HepG2 (cell line): ENCODE measurements around the gene SRP68. TPM values are rescaled to one million over a fixed set of nuclear protein-coding genes. Genes with fewer than 3 reads are reported as not detected.

Source experiments
- BATF2 ChIP-seq: sonication (generic); formaldehyde crosslinking; IDR thresholded peaks from 2 replicates; pipeline ENCODE4 v1.8.0; 2022; ENCODE audit warnings: mild to moderate bottlenecking, missing genetic modification reagents, moderate library complexity
- CREB1 ChIP-seq, 2 experiments: fragments of 450-650 bp in 1 of 2; IDR thresholded peaks; 2 replicates each; pipeline ENCODE4 v1.6.1; 2016 to 2017; ENCODE audit warnings: control low read depth in 1 of 2, mild to moderate bottlenecking in 1 of 2, missing compliant biosample characterization in 1 of 2, missing genetic modification characterization in 1 of 2
- DRAP1 ChIP-seq: IDR thresholded peaks from 2 replicates; pipeline ENCODE4 v1.6.1; 2016; ENCODE audit warnings: missing genetic modification reagents, missing compliant biosample characterization
- E2F2 ChIP-seq: sonication (generic); formaldehyde crosslinking; IDR thresholded peaks from 2 replicates; pipeline ENCODE4 v1.4.0; 2020; ENCODE audit warnings: missing genetic modification reagents, borderline replicate concordance
- EP300 ChIP-seq, 3 experiments: sonication (generic) in 1 of 3; formaldehyde crosslinking in 1 of 3; IDR thresholded peaks; 2 replicates each; pipeline versions ENCODE4 v1.5.1 to v1.6.1; 2011 to 2020; ENCODE audit warnings: low read depth in 2 of 3, low read length in 2 of 3, borderline replicate concordance in 1 of 3, improper control_type of control experiment in 1 of 3, mild to moderate bottlenecking in 1 of 3, missing genetic modification reagents in 1 of 3, moderate library complexity in 1 of 3
- FOXK2 ChIP-seq: fragments of 450-650 bp; IDR thresholded peaks from 2 replicates; pipeline ENCODE4 v1.6.1; 2016
- GATA4 ChIP-seq: sonication (generic); IDR thresholded peaks from 2 replicates; pipeline ENCODE4 v1.6.1; 2016; ENCODE audit warnings: antibody characterized with exemption, low read depth, borderline replicate concordance
- GATAD2A ChIP-seq: IDR thresholded peaks from 2 replicates; pipeline ENCODE4 v1.6.1; 2016
- HES4 ChIP-seq: sonication (generic); formaldehyde crosslinking; IDR thresholded peaks from 2 replicates; pipeline ENCODE4 v1.9.0; 2021; ENCODE audit warnings: mild to moderate bottlenecking, missing genetic modification reagents, borderline replicate concordance
- HINFP ChIP-seq: sonication (generic); formaldehyde crosslinking; IDR thresholded peaks from 2 replicates; pipeline ENCODE4 v1.4.0; 2020; ENCODE audit warnings: low read depth, mild to moderate bottlenecking, missing genetic modification reagents
- NCOA2 ChIP-seq: sonication (generic); formaldehyde crosslinking; IDR thresholded peaks from 2 replicates; pipeline ENCODE4 v1.8.0; 2022; ENCODE audit warnings: inconsistent platforms
- NFRKB ChIP-seq: fragments of 450-650 bp; IDR thresholded peaks from 2 replicates; pipeline ENCODE4 v1.6.1; 2017
- PCBP2 ChIP-seq: fragments of 200-400 bp; formaldehyde crosslinking; optimal IDR thresholded peaks from 2 replicates; pipeline ENCODE3; 2018; ENCODE audit warnings: low read length, low read depth; ENCODE audit not compliant: poor library complexity, severe bottlenecking
- SALL2 ChIP-seq: sonication (generic); formaldehyde crosslinking; IDR thresholded peaks from 2 replicates; pipeline ENCODE4 v1.8.1; 2023; ENCODE audit warnings: mild to moderate bottlenecking, missing genetic modification reagents, inconsistent platforms
- SETDB1 ChIP-seq: sonication (generic); formaldehyde crosslinking; IDR thresholded peaks from 2 replicates; pipeline ENCODE4 v1.5.1; 2020; ENCODE audit warnings: missing genetic modification reagents, mild to moderate bottlenecking, borderline replicate concordance
- SMAD9 ChIP-seq: sonication (generic); formaldehyde crosslinking; IDR thresholded peaks from 2 replicates; pipeline ENCODE4 v1.5.1; 2020; ENCODE audit warnings: mild to moderate bottlenecking, missing genetic modification reagents
- SOX13 ChIP-seq, 3 experiments: fragments of 450-650 bp in 1 of 3; sonication (generic) in 1 of 3; formaldehyde crosslinking in 1 of 3; IDR thresholded peaks in 2 of 3; conservative IDR thresholded peaks in 1 of 3; 2 replicates each; pipeline versions ENCODE4 v1.5.0 to v1.6.1; 2016 to 2020; ENCODE audit warnings: antibody characterized with exemption in 1 of 3, mild to moderate bottlenecking in 1 of 3, missing compliant biosample characterization in 1 of 3, missing genetic modification reagents in 1 of 3, moderate library complexity in 1 of 3
- TEF ChIP-seq: sonication (generic); formaldehyde crosslinking; IDR thresholded peaks from 2 replicates; pipeline ENCODE4 v1.5.0; 2020; ENCODE audit warnings: missing genetic modification reagents
- TOE1 ChIP-seq: sonication (generic); formaldehyde crosslinking; IDR thresholded peaks from 2 replicates; pipeline ENCODE4 v1.4.0; 2020; ENCODE audit warnings: mild to moderate bottlenecking, missing genetic modification reagents
- ZFP62 ChIP-seq: sonication (generic); formaldehyde crosslinking; IDR thresholded peaks from 2 replicates; pipeline ENCODE4 v1.4.0; 2020; ENCODE audit warnings: missing genetic modification reagents
- ZNF30 ChIP-seq: sonication (generic); formaldehyde crosslinking; IDR thresholded peaks from 2 replicates; pipeline ENCODE4 v1.5.0; 2020; ENCODE audit warnings: mild to moderate bottlenecking, missing genetic modification reagents
- ZNF563 ChIP-seq: sonication (generic); formaldehyde crosslinking; IDR thresholded peaks from 2 replicates; pipeline ENCODE4 v1.8.0; 2022; ENCODE audit warnings: mild to moderate bottlenecking, moderate library complexity, missing genetic modification reagents
- ZNF792 ChIP-seq: IDR thresholded peaks from 2 replicates; pipeline ENCODE4 v1.6.1; 2016
- polyA plus RNA-seq, 8 experiments: library from polyadenylated mRNA; depleted of rRNA in 3 of 8; stranded (reverse) in 7 of 8; unstranded in 1 of 8; fragments of >200 nt; fragmentation: Illumina TruSeq in 4 of 8; extraction: Trizol in 4 of 8; gene quantifications; 2 replicates each; pipeline versions ENCODE4 v1.2.1 to v1.2.3, GENCODE V29; 2011 to 2016; ENCODE audit warnings: low read depth in 4 of 8, missing spikeins in 1 of 8, mixed read lengths in 1 of 8; ENCODE audit not compliant: insufficient read depth in 1 of 8
- total RNA-seq, 5 experiments: library from RNA; depleted of rRNA; stranded (reverse); fragments of >200 nt; fragmentation: Illumina TruSeq; extraction: Trizol; gene quantifications; 2 replicates each; pipeline ENCODE4 v1.2.3, GENCODE V29; 2016; ENCODE audit warnings: low read depth in 1 of 5

The SRP68 gene
- total and polyA plus RNA-seq, 2 of the 13 experiments (the other 11 are each of a cell fraction or from before 2014, with no cell fraction given), result 39.8 to 74.3 TPM

GRCh38 chr17:76072148-76072858 is at the start of gene SRP68 (continued):
- TF ChIP-seq TEF (CRISPR knock-in tag), result no peak
- peak; percentile 97 for TF ChIP-seq HINFP (CRISPR knock-in tag)
- TF ChIP-seq HES4 (CRISPR knock-in tag), result peak; percentile 95
- TF ChIP-seq ZNF30 (CRISPR knock-in tag), result no peak
- TF ChIP-seq CREB1 (IDR thresholded peaks at IDR 0.05), result no peak; the same call in 1 of the 2 replicates
- no peak for TF ChIP-seq CREB1 (CRISPR knock-in tag; IDR thresholded peaks at IDR 0.05)
- TF ChIP-seq FOXK2, result no peak
- TF ChIP-seq GATA4, result peak; percentile 40; the same call in 1 of the 2 replicates
- no peak; the same call in 1 of the 2 replicates for TF ChIP-seq SOX13 (IDR thresholded peaks at IDR 0.05)
- peak in 1 of 2 experiments; percentile 64; a peak in 2 of 4 replicates for TF ChIP-seq SOX13 (CRISPR knock-in tag; conservative IDR thresholded peaks at IDR 0.05 in 1 of 2, IDR thresholded peaks at IDR 0.05 in 1 of 2)
- TF ChIP-seq GATAD2A, result peak; percentile 55; the same call in 1 of the 2 replicates
- TF ChIP-seq E2F2 (CRISPR knock-in tag), result no peak
- no peak for TF ChIP-seq NFRKB
- peak; percentile 99 for TF ChIP-seq SALL2 (CRISPR knock-in tag)
- no peak for TF ChIP-seq ZFP62
- TF ChIP-seq ZNF792, result peak; percentile 94
- 0 out of 2 replicates have a peak, but pooled peaks have one; percentile 20 for TF ChIP-seq TOE1 (CRISPR knock-in tag)
- TF ChIP-seq BATF2 (CRISPR knock-in tag), result peak; percentile 76; the same call in 1 of the 2 replicates
- TF ChIP-seq SMAD9 (CRISPR knock-in tag), result no peak
- TF ChIP-seq PCBP2, result no peak
- no peak for TF ChIP-seq SETDB1 (CRISPR knock-in tag)
- TF ChIP-seq ZNF563, result peak; percentile 94
- peak; percentile 93 for TF ChIP-seq DRAP1 (CRISPR knock-in tag)
- TF ChIP-seq EP300 (IDR thresholded peaks at IDR 0.05; ENCODE audit: low read depth in 2 of 2, low read length in 2 of 2), result no peak
- no peak; the same call in 1 of the 2 replicates for TF ChIP-seq EP300 (CRISPR knock-in tag; IDR thresholded peaks at IDR 0.05; ENCODE audit: borderline replicate concordance)
- peak; percentile 60; the same call in 1 of the 2 replicates for TF ChIP-seq NCOA2 (CRISPR knock-in tag)
